Naive thymus-derived CD8-positive, alpha-beta T cell (primary cell): ENCODE measurements around the gene MYO16. TPM values are rescaled to one million over a fixed set of nuclear protein-coding genes. Genes with fewer than 3 reads are reported as not detected.
"Not testable (repeated sequence)": the region's sequence is repeated elsewhere in the genome, so short reads cannot be mapped to it uniquely, and the experiment has no call there.

Experiments
- ATAC-seq, 2 donors: fragments of 150-1000 bp; cut with Tn5 transposase in 1 of 2; sonication (Bioruptor Pico), chemical (Tn5 transposase) in 1 of 2; 1 replicate in 1 of 2; 2 replicates in 1 of 2; pipeline ENCODE4 v1.10.0; 2021; ENCODE audit warnings: mild to moderate bottlenecking in 2 of 2, moderate library complexity in 2 of 2
- POLR2A ChIA-PET: fragments of 350-600 bp; sonication (Branson Sonifier 250); formaldehyde crosslinking; loops from one replicate; lab custom pipeline; 2021; ENCODE audit warnings: antibody characterized with exemption; lab: Charles Lee
- DNase-seq, 10 donors: peaks; one replicate each; pipeline versions ENCODE4 v3.0.0 to v3.0.0-alpha.2; 2020 to 2022
- H3K27ac Mint-ChIP-seq, 10 donors: one replicate each; pipeline ENCODE4 v1.8.0; 2020 to 2022; ENCODE audit warnings: mild to moderate bottlenecking in 10 of 10, mixed read lengths in 10 of 10, moderate library complexity in 4 of 10, inconsistent platforms in 1 of 10
- H3K27me3 Mint-ChIP-seq, 5 donors: one replicate each; pipeline ENCODE4 v1.8.0; 2021 to 2022; ENCODE audit warnings: mixed read lengths in 5 of 5
- H3K36me3 Mint-ChIP-seq, 3 donors: one replicate each; pipeline ENCODE4 v1.8.0; 2020 to 2022; ENCODE audit warnings: mixed read lengths in 3 of 3, mild to moderate bottlenecking in 2 of 3, inconsistent platforms in 1 of 3
- H3K4me1 Mint-ChIP-seq, 4 donors: one replicate each; pipeline ENCODE4 v1.8.0; 2021 to 2022; ENCODE audit warnings: mixed read lengths in 4 of 4
- H3K4me3 Mint-ChIP-seq, 10 donors: one replicate each; pipeline ENCODE4 v1.8.0; 2020 to 2022; ENCODE audit warnings: mild to moderate bottlenecking in 10 of 10, mixed read lengths in 10 of 10, moderate library complexity in 6 of 10, inconsistent platforms in 1 of 10
- H3K9me3 Mint-ChIP-seq, 9 donors: one replicate each; pipeline ENCODE4 v1.8.0; 2020 to 2022; ENCODE audit warnings: mixed read lengths in 9 of 9, mild to moderate bottlenecking in 3 of 9, inconsistent platforms in 1 of 9, moderate library complexity in 1 of 9
- polyA plus RNA-seq, 3 donors: library from polyadenylated mRNA; unstranded; fragments of 300-500 nt; fragmentation: Illumina TruSeq; gene quantifications; one replicate each; pipeline ENCODE4 v1.2.3, GENCODE V29; 2021
- total RNA-seq, 8 experiments: library from RNA in 2 of 8; stranded (reverse) in 2 of 8; gene quantifications; one replicate each; pipeline ENCODE4 v1.2.3 and lab custom pipeline; 2021 to 2026

The MYO16 gene
- total and polyA plus RNA-seq, 5 experiments from 2014 or later = not detected

DNA sequence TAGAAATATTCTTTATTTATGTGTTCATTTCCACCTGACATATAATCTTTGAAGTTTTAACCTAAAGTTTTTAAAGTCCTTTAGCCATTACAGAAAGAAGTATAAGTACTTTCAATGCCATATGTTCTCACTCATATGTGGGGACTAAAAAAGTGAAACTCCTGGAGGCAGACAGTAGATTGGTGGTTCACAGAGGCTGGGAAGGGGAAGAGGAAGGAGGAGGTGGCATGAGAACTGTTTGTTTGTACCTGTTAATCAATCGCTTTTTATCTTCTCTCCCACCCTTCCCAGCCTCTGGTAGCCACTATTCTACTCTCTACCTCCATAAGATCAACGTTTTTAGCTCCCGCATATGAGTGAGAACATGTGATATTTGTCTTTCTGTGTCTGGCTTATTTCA, 131.1 kb downstream of the MYO16 start:
- Mint-ChIP-seq H3K9me3 (no peaks in the 10 kb centered on the region), H3K27me3 (peaks cover 0 to 13% (median 0%) of the 10 kb centered on the region in 5 donors), H3K27ac (no peak overlapping the region), H3K36me3 (no peaks in the 10 kb centered on the region), H3K4me3 (no peak overlapping the region), H3K4me1 (no peaks in the 10 kb centered on the region)
- POLR2A ChIA-PET = no interaction called here
- DNase-seq = no peak
- ATAC-seq = no peak

DNA sequence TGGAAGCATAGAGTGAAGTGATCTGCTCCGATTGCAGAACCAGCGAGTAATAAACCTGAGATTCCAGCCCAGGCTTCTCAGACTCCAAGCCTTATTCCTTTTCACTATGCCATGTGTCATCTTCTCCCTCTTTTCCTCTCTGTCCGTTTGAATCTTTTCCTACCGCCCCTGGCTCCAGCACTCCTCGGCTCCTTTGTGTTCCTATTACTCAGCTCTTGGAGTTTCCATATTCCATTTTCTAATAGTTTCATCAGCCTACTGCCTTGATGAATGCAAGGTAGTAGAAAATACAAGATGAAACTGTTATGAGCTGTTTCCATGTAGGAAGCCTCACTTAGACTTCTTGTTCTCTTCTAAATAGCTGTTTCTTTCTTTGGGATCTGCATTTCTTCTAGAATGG, 138.6 kb downstream of the MYO16 start:
- DNase-seq = no peak
- POLR2A ChIA-PET = no interaction called here
- no peak overlapping the region for H3K27ac Mint-ChIP-seq
- no peak overlapping the region for H3K4me3 Mint-ChIP-seq
- H3K9me3 Mint-ChIP-seq = no peaks in the 10 kb centered on the region
- no peaks in the 10 kb centered on the region for H3K36me3 Mint-ChIP-seq
- H3K27me3 Mint-ChIP-seq = peaks cover 0 to 25% (median 4%) of the 10 kb centered on the region in 5 donors
- no peaks in the 10 kb centered on the region for H3K4me1 Mint-ChIP-seq
- no peak for ATAC-seq

DNA sequence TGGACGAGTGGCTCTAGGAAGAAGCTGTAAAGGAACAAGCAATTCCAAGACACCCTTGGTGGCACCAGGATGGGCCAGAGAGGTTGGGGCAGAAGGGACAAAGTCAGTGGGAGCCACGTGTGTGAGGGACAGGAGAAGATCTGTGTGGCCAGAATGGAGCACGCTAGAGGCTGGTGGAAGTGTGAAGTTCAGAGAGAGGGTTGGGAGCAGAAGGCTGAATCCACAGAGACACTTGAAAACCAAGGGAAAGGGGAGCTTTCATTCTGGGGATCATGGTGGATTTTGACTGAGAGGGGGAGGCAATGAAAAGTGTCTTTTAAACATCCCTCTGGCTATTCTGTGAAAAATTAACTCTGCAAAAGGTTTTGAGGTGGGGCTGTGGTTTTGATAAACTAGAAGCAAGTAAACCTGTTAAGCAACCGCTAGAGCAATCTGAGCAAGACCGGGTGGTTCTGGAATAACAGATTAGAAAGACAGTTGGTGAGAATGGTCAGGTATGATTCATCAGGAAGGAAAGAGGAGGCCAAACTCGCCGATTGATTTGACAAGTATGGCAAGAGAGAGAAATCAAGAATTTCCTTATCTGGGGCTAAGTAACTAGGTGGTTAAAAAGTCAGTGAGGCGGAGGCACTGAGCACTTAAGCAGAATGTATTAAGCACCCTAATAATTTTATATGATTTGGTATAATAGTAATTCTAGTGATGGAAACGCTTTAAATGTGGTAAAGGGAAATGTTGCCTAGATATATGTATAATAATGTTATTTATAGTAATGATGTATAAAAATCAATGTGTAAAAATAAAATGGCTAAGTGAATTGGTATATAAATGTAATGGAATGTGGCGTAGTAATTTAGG, 140.0 kb downstream of the MYO16 start:
- H3K27ac Mint-ChIP-seq = no peak overlapping the region

DNA sequence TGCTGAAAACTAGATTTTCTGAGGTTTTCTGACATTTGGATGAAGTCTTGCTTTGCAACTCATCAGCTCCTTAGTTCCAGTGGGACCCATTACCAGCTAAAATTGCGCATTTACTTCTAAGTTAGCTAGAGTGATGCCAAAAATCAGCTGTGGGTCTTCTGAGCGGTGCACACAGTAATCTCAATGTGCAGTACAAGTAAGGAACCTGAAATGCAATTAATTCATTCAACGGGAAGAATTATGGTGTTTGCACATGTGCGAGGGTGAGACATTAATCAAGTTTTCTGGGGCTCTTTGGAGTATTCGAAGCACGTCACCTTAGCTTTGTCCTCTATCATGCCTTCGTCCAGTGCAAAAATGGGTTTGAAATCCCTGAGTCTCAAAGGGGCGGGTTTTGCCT, 146.2 kb downstream of the MYO16 start:
- POLR2A ChIA-PET = no interaction called here
- Mint-ChIP-seq H3K4me3 (no peak overlapping the region), H3K4me1 (no peaks in the 10 kb centered on the region), H3K9me3 (no peaks in the 10 kb centered on the region), H3K27me3 (peaks cover 0 to 9% (median 0%) of the 10 kb centered on the region in 5 donors), H3K36me3 (peaks cover 0 to 2% (median 0%) of the 10 kb centered on the region in 3 donors), H3K27ac (no peak overlapping the region)
- DNase-seq (no peak), ATAC-seq (no peak)

More for the DNA sequence above, 140.0 kb downstream of the MYO16 start:
- Mint-ChIP-seq H3K4me3 (no peak overlapping the region), H3K9me3 (no peaks in the 10 kb centered on the region), H3K36me3 (peaks cover 0 to 2% (median 0%) of the 10 kb centered on the region in 3 donors), H3K27me3 (peaks cover 0 to 19% (median 4%) of the 10 kb centered on the region in 5 donors), H3K4me1 (no peaks in the 10 kb centered on the region)
- POLR2A ChIA-PET = no interaction called here
- DNase-seq = no peak
- ATAC-seq = no peak

DNA sequence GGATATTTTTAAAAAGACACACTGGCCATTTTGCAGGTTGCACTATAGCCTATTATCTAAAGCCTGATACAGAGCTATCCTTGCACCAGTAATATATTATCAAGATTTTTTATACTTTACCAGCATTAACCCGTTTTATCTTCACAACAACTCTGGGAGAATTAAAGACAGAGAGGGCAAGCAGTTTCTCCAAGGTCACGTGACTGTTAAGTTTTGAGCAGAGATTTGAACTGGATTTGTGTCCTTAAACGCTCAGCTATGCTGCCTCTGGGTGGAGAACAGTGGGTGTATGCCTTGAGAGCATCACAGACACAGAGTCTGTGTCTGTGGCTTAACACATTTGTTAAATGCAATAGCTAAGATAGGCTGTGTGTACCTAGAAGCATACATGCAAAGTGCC, 147.2 kb downstream of the MYO16 start:
- POLR2A ChIA-PET = no interaction called here
- ATAC-seq = no peak
- Mint-ChIP-seq H3K4me3 (no peak overlapping the region), H3K27me3 (peaks cover 0 to 6% (median 0%) of the 10 kb centered on the region in 5 donors), H3K4me1 (no peaks in the 10 kb centered on the region), H3K27ac (no peak overlapping the region), H3K9me3 (peaks cover 0 to 2% (median 0%) of the 10 kb centered on the region in 9 donors), H3K36me3 (peaks cover 0 to 2% (median 0%) of the 10 kb centered on the region in 3 donors)
- no peak for DNase-seq

DNA sequence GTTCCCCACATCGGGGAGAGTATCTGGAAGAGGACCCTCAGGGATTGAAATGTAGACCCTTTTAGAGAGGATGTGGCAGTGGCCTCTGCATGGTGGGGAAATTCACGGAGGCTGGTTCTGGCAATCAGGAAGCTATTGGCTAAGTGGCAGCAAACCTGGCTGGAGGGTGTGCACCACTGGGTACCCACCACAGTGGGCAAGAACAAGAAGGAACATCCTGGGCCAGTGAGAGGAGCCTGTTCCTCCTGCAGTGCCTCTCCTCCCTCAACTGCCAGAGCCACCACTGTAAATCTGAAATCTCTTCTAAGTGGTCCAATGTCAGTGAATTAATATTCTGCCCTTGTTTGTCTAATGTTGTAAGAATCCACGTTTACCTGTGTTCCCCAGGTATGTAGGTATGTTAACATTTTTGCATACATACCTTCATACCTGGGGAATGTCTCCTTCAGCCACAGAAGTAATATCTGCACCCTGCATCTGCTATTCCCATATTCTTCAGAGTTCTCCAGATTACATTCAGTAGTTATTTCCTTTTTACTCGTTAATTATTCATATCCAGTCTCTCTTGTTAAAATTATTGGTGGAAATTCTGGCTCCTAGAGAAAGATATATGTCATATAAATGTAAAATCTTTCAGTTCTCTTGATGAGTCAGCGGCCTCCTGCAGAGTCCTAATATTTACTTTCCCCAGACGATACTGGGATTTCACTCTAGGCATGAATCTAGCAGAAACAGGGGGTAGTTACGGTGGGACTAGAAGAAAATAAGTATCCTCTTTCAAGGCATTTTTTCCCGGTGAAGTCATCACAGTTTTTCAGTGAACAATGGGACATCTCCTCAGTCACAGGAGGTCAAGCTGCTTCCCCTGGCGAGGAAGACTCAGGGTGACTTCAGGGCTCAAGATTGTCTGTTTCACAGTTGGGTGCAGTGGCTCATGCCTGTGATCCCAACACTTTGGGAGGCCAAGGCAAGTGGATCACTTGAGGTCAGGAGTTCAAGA, 148.3 kb downstream of the MYO16 start:
- POLR2A ChIA-PET = no interaction called here
- no peak for ATAC-seq
- H3K27ac Mint-ChIP-seq = no peak overlapping the region
- no peak for DNase-seq
- peaks cover 0 to 2% (median 0%) of the 10 kb centered on the region in 5 donors for H3K27me3 Mint-ChIP-seq
- peaks cover 0 to 2% (median 0%) of the 10 kb centered on the region in 9 donors for H3K9me3 Mint-ChIP-seq
- peaks cover 0 to 2% (median 0%) of the 10 kb centered on the region in 3 donors for H3K36me3 Mint-ChIP-seq
- H3K4me1 Mint-ChIP-seq = no peaks in the 10 kb centered on the region
- no peak overlapping the region for H3K4me3 Mint-ChIP-seq

DNA sequence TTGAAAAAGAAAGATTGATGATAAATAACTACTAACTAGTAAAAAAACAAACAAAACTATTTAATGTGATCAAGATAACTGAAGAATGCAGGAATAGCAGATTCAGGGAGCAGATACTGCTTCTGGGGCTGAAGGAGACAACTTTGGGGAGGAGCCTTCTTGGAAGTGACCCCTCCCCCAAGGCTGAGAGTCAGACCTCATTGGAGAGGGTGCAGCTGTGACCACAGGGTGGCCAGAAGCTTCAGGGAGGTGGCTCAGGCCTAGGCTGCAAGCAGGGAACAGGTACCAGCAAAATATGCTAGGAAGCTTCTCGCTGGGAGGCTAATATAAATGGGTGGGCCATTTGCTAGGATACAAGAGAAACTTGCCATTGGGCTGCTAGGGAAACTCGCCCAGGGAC, 149.9 kb downstream of the MYO16 start:
- POLR2A ChIA-PET = no interaction called here
- ATAC-seq = no peak
- Mint-ChIP-seq H3K27me3 (no peaks in the 10 kb centered on the region), H3K4me1 (no peaks in the 10 kb centered on the region), H3K27ac (no peak overlapping the region), H3K4me3 (no peak overlapping the region), H3K9me3 (peaks cover 0 to 8% (median 2%) of the 10 kb centered on the region in 9 donors), H3K36me3 (no peaks in the 10 kb centered on the region)
- DNase-seq = no peak

DNA sequence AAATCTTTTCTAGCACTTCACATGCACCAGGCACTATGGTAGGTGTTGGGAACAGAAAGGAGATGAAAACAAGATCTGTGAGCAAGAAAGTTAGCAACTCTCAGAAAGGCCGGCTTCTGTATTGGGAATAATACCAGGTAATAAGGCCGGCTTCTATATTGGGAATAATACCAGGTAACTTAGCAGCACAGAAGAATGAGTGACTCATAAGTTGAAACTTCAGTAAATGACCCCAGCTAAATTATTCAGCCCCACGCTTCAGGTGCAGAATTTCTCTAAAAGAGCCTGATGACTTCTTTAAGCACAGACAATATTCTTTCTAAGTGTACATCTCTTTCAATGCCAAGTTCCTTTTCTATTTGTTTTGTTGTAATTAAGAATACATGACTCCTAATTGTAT, 151.3 kb downstream of the MYO16 start:
- Mint-ChIP-seq H3K27ac (no peak overlapping the region), H3K4me3 (no peak overlapping the region), H3K27me3 (no peaks in the 10 kb centered on the region), H3K4me1 (no peaks in the 10 kb centered on the region), H3K9me3 (peaks cover 0 to 8% (median 2%) of the 10 kb centered on the region in 9 donors), H3K36me3 (no peaks in the 10 kb centered on the region)
- POLR2A ChIA-PET = no interaction called here
- no peak for DNase-seq
- no peak for ATAC-seq

DNA sequence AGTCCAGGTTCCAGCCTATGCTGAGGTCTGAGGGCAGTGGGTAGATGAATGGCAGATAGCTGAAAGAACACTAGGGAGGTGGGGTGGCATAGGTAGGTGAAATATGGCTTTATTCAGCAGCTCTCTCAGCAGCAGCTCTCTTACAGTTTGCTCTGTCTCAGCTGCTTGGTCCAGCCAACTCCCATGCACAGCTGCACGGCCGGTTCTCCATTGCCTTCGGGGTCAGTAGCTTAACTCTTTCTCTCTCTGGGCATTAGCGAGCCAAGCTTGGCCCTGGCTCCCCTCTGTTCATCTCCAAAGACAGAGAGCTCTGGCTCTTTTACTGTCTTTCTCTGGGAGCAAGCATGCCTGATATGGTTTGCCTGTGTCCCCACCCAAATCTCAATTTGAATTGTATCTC, 151.9 kb downstream of the MYO16 start:
- Mint-ChIP-seq H3K9me3 (peaks cover 0 to 8% (median 2%) of the 10 kb centered on the region in 9 donors), H3K27me3 (no peaks in the 10 kb centered on the region), H3K27ac (no peak overlapping the region), H3K36me3 (no peaks in the 10 kb centered on the region), H3K4me1 (no peaks in the 10 kb centered on the region), H3K4me3 (no peak overlapping the region)
- ATAC-seq = no peak
- POLR2A ChIA-PET = no interaction called here
- DNase-seq = no peak

DNA sequence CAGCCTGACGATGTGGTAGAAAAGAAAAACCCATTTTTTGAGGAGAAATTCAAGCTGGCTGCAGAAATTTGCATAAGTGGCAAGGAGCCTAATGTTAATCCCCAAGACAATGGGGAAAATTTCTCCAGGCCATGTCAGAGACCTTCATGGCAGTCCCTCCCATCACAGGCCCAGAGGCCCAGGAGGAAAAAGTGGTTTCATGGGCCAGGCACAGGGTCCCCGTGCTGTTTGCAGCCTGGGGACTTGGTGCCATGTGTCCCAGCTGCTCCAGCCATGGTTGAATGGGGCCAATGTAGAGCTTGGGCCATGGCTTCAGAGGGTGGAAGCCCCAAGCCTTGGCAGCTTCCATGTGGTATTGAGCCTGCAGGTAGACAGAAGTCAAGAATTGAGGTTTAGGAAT, 153.1 kb downstream of the MYO16 start:
- H3K27me3 Mint-ChIP-seq, H3K4me3 Mint-ChIP-seq, DNase-seq, H3K27ac Mint-ChIP-seq, H3K36me3 Mint-ChIP-seq, ATAC-seq, POLR2A ChIA-PET, H3K9me3 Mint-ChIP-seq, H3K4me1 Mint-ChIP-seq: not testable (repeated sequence)

DNA sequence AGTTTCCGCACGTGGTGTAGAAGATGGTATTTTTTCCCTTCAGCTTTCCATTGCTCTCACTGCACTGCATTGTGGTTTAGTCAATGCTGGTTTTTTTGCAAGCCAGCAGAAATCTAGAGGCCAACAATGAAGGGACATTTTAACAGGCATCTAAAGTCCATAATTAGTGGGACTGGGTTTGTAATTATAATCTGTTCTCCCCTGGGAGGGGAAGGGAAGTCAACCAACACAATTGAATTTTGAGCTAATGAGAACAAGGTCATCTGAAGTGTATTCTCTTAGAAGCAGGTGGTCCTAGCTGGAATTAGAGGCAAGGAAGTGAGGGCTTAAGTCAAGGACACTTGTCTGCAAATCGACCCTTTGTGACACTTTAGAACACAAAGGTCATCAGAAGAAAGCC, 156.4 kb downstream of the MYO16 start:
- peaks cover 0 to 5% (median 0%) of the 10 kb centered on the region in 5 donors for H3K27me3 Mint-ChIP-seq
- no peaks in the 10 kb centered on the region for H3K36me3 Mint-ChIP-seq
- no peaks in the 10 kb centered on the region for H3K4me1 Mint-ChIP-seq
- ATAC-seq = no peak
- DNase-seq = no peak
- peaks cover 0 to 8% (median 2%) of the 10 kb centered on the region in 9 donors for H3K9me3 Mint-ChIP-seq
- POLR2A ChIA-PET = no interaction called here
- no peak overlapping the region for H3K4me3 Mint-ChIP-seq
- no peak overlapping the region for H3K27ac Mint-ChIP-seq

DNA sequence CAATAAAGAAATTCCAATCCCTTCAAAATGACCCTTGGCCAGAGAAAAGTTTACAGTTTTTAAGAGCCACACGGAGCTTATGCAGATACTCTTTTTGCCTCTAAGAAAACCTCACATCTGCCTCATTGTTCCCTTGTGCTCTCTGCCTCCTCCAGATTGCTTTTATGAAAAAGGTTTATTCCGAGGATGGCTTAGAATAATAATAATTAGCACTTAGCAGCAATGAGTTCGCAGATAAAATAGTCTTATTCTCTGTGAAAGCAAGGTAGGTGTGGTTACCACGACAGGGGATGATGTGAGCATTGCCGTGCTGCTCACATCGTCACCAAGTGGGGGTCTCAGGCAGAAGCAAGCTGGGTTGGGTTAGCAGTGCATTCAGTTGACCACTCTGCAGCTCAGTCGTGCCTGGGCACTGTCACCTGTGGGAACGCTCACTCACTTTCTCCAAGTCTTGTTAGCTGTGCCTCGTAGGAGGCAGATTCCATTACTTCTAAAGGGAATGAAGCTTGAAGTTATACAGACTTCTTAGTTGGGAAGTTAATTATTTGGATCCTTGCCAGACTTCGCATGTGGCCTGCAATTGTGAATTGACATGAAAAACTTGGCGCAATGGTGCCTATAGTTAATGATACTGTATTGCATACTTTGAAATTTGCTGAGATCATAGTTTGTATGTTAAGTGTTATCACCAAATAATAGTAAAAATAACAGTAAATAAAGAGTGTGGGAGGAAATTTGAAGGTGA, 157.2 kb downstream of the MYO16 start:
- ATAC-seq = no peak
- Mint-ChIP-seq H3K27ac (no peak overlapping the region), H3K36me3 (no peaks in the 10 kb centered on the region), H3K9me3 (peaks cover 0 to 8% (median 0%) of the 10 kb centered on the region in 9 donors), H3K4me1 (no peaks in the 10 kb centered on the region), H3K27me3 (peaks cover 0 to 5% (median 0%) of the 10 kb centered on the region in 5 donors), H3K4me3 (no peak overlapping the region)
- no peak for DNase-seq
- POLR2A ChIA-PET = no interaction called here
